Spleen (tissue), 11 donors: Measurements from ENCODE around the gene DPYD. TPM values are rescaled to one million over a fixed set of nuclear protein-coding genes. Genes with fewer than 3 reads are reported as not detected.
A peak's percentile ranks its signal among the peaks of the same experiment; 100 is the strongest.

Source experiments
- DNase-seq: peaks from one replicate; pipeline ENCODE4 v3.0.0-alpha.2; 2020
- H3K27ac ChIP-seq, 8 donors: fragments of 200-600 bp; sonication (generic) in 7 of 8; 1 replicate in 4 of 8; 2 replicates in 4 of 8; pipeline versions ENCODE4 v1.5.0 to v1.8.0; 2016 to 2021; ENCODE audit warnings: inconsistent platforms in 4 of 8, mild to moderate bottlenecking in 4 of 8, moderate library complexity in 1 of 8
- H3K27me3 ChIP-seq, 7 donors: fragments of 200-600 bp; sonication (generic) in 6 of 7; replicated peaks in 1 of 7; 1 replicate in 4 of 7; 2 replicates in 3 of 7; pipeline versions ENCODE4 v1.5.0 to v1.8.0; 2016 to 2021; ENCODE audit warnings: inconsistent platforms in 3 of 7, mild to moderate bottlenecking in 1 of 7
- H3K36me3 ChIP-seq, 6 donors: fragments of 200-600 bp; sonication (generic) in 5 of 6; 1 replicate in 4 of 6; 2 replicates in 2 of 6; pipeline versions ENCODE4 v1.5.0 to v1.8.0; 2016 to 2021; ENCODE audit warnings: inconsistent platforms in 2 of 6
- H3K4me1 ChIP-seq, 6 donors: fragments of 200-600 bp; sonication (generic) in 5 of 6; 1 replicate in 3 of 6; 2 replicates in 3 of 6; pipeline versions ENCODE4 v1.5.0 to v1.8.0; 2016 to 2021; ENCODE audit warnings: inconsistent platforms in 3 of 6
- H3K4me3 ChIP-seq, 8 donors: fragments of 200-600 bp; sonication (generic) in 7 of 8; 1 replicate in 4 of 8; 2 replicates in 4 of 8; pipeline versions ENCODE4 v1.5.0 to v1.8.0; 2016 to 2021; ENCODE audit warnings: inconsistent platforms in 4 of 8, mild to moderate bottlenecking in 4 of 8, moderate library complexity in 2 of 8
- H3K9me3 ChIP-seq, 8 donors: fragments of 200-600 bp; sonication (generic) in 7 of 8; 1 replicate in 4 of 8; 2 replicates in 4 of 8; pipeline versions ENCODE4 v1.5.0 to v1.8.0; 2016 to 2021; ENCODE audit warnings: inconsistent platforms in 4 of 8
- POLR2A ChIP-seq, 3 donors: fragments of 450-650 bp; IDR thresholded peaks; one replicate each; pipeline ENCODE4 v1.5.1; 2017; ENCODE audit warnings: antibody characterized with exemption in 3 of 3, mild to moderate bottlenecking in 1 of 3
- POLR2AphosphoS5 ChIP-seq, 3 donors: sonication (generic); formaldehyde crosslinking; IDR thresholded peaks; one replicate each; pipeline ENCODE4 v1.5.1; 2017; ENCODE audit warnings: antibody characterized with exemption in 3 of 3
- WGBS, 5 donors: extraction: QIAGEN DNeasy Blood & Tissue Kit in 3 of 5; methylation state at CpG; one replicate each; pipeline versions ENCODE4 v1.1.5 to v1.1.7; 2013 to 2018; 5-methylcytosine and 5-hydroxymethylcytosine counted together
- intact Hi-C: fragments of 100-400 bp; cut with DNase I; formaldehyde crosslinking; loops from one replicate; pipeline ENCODE4 v1.15.0; 2023; ENCODE audit warnings: low total_unique reads
- polyA plus RNA-seq, 3 donors: library from polyadenylated mRNA; stranded (reverse); fragments of 200-250 nt; gene quantifications; one replicate each; pipeline ENCODE4 v1.2.1, GENCODE V29; 2013
- total RNA-seq, 7 donors: library from RNA; depleted of rRNA in 3 of 7; stranded (reverse); fragments of >200 nt in 3 of 7; fragmentation: NEBNext Ultra II Directional in 4 of 7; extraction: Animal tissue kit (Norgen Biotek cat#: 25700) in 4 of 7; gene quantifications; one replicate each; pipeline versions ENCODE4 v1.1.0 to v1.2.1, GENCODE V29; 2016 to 2021
- TF ChIP-seq, protein P1 (sequence below), 11 experiments: fragments of 200-600 bp in 7 of 11; fragments of 450-650 bp in 4 of 11; sonication (generic) in 4 of 11; IDR thresholded peaks in 8 of 11; conservative IDR thresholded peaks in 3 of 11; 1 replicate in 7 of 11; 2 replicates in 4 of 11; pipeline versions ENCODE4 v1.4.0 to v1.8.0; 2016 to 2021; ENCODE audit warnings: antibody characterized with exemption in 11 of 11, inconsistent platforms in 4 of 11, mild to moderate bottlenecking in 1 of 11
- donor health status: healthy with polysubstance abuse.
- donor health status: DM: no; HTN: no; CAD: no; lungs with moderate emphysema.
- donor health status: DM: no; HTN: no; CAD: no.
- donor health status: Bipolar disorder and iron deficiency.
- donor health status: healthy.
- donor health status: DM: no; HTN: no; CAD: no.
- donor health status: DM: yes; HTN: yes; CAD: no.

The DPYD gene
- total and polyA plus RNA-seq, 10 donors = 7.3 to 114 (median 92.3) TPM

DNA sequence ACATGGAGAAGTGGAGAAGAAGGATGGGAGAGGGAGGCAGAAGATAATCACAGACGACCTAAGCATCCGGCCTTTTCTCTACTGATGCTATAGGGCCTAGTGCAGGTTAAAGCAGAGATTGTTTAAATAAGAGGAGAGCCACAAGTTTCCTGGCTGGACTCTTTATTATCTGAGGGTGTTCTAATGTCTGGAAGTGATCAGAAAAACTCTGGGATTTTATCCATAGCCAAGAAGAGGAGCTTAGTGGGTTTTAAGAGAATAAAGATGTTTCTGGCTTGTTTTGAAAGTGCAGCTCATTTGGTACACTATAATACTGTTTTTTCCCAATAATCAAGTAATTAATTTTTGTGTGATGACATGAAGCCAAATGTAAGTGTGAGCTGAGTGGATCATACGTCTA lies 780.2 kb downstream of the DPYD start:
- H3K4me1 ChIP-seq = peaks cover 0 to 9% (median 5%) of the 10 kb centered on the region in 6 donors
- DNase-seq = no peak
- intact Hi-C loops = no loop called here
- no peaks in the 10 kb centered on the region for H3K9me3 ChIP-seq
- no peak overlapping the region for H3K4me3 ChIP-seq
- TF ChIP-seq POLR2A (IDR thresholded peaks at IDR 0.05) (no peak), POLR2AphosphoS5 (IDR thresholded peaks at IDR 0.05) (no peak)
- WGBS, 5 donors = 91 to 95% (median 93%) methylated on average over 3 of the region's 3 CpGs
- no peaks in the 10 kb centered on the region for H3K27me3 ChIP-seq
- no peak overlapping the region for H3K27ac ChIP-seq
- H3K36me3 ChIP-seq = peaks cover 0 to 8% (median 0%) of the 10 kb centered on the region in 6 donors

DNA sequence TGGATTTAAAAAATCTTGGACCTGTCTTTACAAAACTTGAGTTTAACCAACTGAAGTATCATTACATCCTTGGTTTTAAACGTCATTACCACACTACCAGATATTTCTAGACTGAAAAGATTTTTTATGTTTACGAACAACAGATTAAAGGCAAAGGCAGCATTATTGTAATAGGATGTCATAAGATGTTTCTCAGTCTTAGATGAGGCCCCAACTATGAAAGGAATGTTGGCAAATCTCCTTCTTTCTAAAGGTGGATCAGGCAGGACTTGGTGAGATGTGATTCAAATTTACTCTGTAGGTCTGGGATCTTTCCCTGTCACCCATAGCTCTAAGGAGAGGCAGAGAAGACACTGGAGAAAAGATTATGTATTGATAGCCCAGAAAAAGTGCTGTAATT lies 781.3 kb downstream of the DPYD start:
- H3K27ac ChIP-seq = no peak overlapping the region
- DNase-seq = no peak
- intact Hi-C loops = no loop called here
- H3K4me1 ChIP-seq = peaks cover 0 to 9% (median 5%) of the 10 kb centered on the region in 6 donors
- no peak overlapping the region for H3K4me3 ChIP-seq
- WGBS, 5 donors = 88 to 96% (median 92%) methylated on average over 2 of the region's 2 CpGs
- no peaks in the 10 kb centered on the region for H3K9me3 ChIP-seq
- TF ChIP-seq POLR2AphosphoS5 (IDR thresholded peaks at IDR 0.05) (no peak), POLR2A (IDR thresholded peaks at IDR 0.05) (no peak)
- TF ChIP-seq, protein P1, sequence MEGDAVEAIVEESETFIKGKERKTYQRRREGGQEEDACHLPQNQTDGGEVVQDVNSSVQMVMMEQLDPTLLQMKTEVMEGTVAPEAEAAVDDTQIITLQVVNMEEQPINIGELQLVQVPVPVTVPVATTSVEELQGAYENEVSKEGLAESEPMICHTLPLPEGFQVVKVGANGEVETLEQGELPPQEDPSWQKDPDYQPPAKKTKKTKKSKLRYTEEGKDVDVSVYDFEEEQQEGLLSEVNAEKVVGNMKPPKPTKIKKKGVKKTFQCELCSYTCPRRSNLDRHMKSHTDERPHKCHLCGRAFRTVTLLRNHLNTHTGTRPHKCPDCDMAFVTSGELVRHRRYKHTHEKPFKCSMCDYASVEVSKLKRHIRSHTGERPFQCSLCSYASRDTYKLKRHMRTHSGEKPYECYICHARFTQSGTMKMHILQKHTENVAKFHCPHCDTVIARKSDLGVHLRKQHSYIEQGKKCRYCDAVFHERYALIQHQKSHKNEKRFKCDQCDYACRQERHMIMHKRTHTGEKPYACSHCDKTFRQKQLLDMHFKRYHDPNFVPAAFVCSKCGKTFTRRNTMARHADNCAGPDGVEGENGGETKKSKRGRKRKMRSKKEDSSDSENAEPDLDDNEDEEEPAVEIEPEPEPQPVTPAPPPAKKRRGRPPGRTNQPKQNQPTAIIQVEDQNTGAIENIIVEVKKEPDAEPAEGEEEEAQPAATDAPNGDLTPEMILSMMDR (IDR thresholded peaks at IDR 0.05 in 8 of 11, conservative IDR thresholded peaks at IDR 0.05 in 3 of 11) = no peak
- H3K27me3 ChIP-seq = no peaks in the 10 kb centered on the region
- H3K36me3 ChIP-seq = peaks cover 0 to 8% (median 0%) of the 10 kb centered on the region in 6 donors

DNA sequence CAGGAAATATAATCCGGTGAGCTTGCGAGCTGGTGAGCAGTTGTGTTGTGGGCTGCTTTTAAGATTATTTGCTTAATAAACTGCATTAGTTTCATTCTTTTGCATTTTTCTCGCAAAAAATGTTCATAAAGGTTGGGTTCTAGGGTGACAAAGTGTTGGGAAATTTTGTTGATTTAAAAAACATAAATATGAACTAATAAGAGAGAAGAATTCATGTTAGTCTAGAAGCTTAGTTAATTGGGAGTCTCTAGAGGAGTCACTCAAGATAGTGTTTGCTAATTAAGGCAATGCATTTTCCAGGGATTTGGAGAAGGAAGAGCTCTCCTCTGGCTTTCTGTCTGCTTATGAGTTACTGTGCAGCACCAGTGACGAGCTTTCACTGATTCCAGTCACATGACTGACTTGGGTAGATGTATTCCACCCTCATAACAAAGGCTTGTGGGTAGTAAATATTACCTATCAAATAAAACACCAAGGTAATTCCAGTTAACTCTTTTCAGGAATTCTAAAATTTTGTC lies 782.3 kb downstream of the DPYD start:
- H3K27ac ChIP-seq = no peak overlapping the region
- H3K4me1 ChIP-seq = peaks cover 0 to 9% (median 5%) of the 10 kb centered on the region in 6 donors
- TF ChIP-seq POLR2A (IDR thresholded peaks at IDR 0.05) (no peak), POLR2AphosphoS5 (IDR thresholded peaks at IDR 0.05) (no peak)
- TF ChIP-seq, protein P1 (IDR thresholded peaks at IDR 0.05 in 8 of 11, conservative IDR thresholded peaks at IDR 0.05 in 3 of 11) = no peak
- H3K36me3 ChIP-seq = peaks cover 0 to 8% (median 0%) of the 10 kb centered on the region in 6 donors
- no peaks in the 10 kb centered on the region for H3K9me3 ChIP-seq
- WGBS, 5 donors = 24 to 37% (median 27%) methylated on average over 4 of the region's 4 CpGs
- peak overlapping the region in 1 of 8 donors; percentile 35 for H3K4me3 ChIP-seq
- H3K27me3 ChIP-seq = no peaks in the 10 kb centered on the region
- intact Hi-C loops = no loop called here
- no peak for DNase-seq

DNA sequence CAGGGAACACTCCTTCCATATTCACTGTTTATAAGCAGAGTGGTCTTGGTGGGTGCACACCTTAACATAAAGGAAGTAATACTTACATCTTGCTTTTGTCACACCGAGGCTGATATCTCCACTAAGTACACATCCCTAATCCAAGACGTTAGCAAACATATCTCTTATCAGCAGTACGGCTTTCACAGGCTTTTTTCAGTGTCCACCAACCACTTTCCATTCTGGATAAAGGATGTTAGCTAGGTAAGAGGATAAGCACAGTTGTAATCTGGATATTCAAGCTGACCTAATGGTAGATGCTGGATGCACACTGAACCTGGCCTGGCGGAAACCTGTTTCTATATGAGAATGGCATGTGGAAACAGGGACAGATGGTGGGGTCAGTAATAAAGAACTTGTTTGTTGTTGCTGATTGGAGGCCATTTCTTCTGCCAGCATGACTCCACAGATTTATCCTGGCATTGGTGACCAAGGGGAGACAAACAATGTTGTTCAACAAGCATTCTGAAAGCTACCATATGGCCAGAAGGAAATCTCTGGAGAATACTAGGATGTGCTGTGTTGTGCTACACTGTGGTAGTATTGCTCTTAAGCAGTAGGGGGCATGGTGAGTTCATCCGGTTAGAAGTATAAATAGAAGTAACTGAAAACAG lies 782.8 kb downstream of the DPYD start:
- no peaks in the 10 kb centered on the region for H3K27me3 ChIP-seq
- intact Hi-C loops = no loop called here
- no peak for TF ChIP-seq POLR2A (IDR thresholded peaks at IDR 0.05)
- TF ChIP-seq, protein P1 (IDR thresholded peaks at IDR 0.05 in 8 of 11, conservative IDR thresholded peaks at IDR 0.05 in 3 of 11) = peak in 10 of 11 experiments; percentile 28 to 68 (median 52)
- TF ChIP-seq POLR2AphosphoS5 (IDR thresholded peaks at IDR 0.05) = no peak
- 60 to 68% (median 64%) methylated on average over 5 of the region's 5 CpGs for WGBS, 5 donors
- peaks cover 0 to 9% (median 5%) of the 10 kb centered on the region in 6 donors for H3K4me1 ChIP-seq
- H3K4me3 ChIP-seq = peak overlapping the region in 1 of 8 donors; percentile 35
- no peaks in the 10 kb centered on the region for H3K9me3 ChIP-seq
- peaks cover 0 to 8% (median 0%) of the 10 kb centered on the region in 6 donors for H3K36me3 ChIP-seq
- H3K27ac ChIP-seq = no peak overlapping the region
- DNase-seq = no peak
